HG02759 (cell line): ENCODE measurements around the gene AHDC1.

Experiments
- ATAC-seq: cut with Tn5 transposase; IDR thresholded peaks from one replicate; pipeline ENCODE4 v1.9.1; 2021; ENCODE audit warnings: mild to moderate bottlenecking, moderate library complexity; ENCODE audit not compliant: unreplicated experiment

AHDC1 gene

GRCh38 chr1:27567146-27567526, 36.8 kb downstream of the AHDC1 start:
- no peak for ATAC-seq

GRCh38 chr1:27566462-27567145, 37.3 kb downstream of the AHDC1 start:
- ATAC-seq, result no peak

GRCh38 chr1:27564710-27565649, 39.0 kb downstream of the AHDC1 start:
- no peak for ATAC-seq

- ATAC-seq, result no peak
Observed at GRCh38 chr1:27563591-27564471, 40.1 kb downstream of the AHDC1 start.

GRCh38 chr1:27563341-27563590, 40.7 kb downstream of the AHDC1 start:
- ATAC-seq, result no peak

- no peak for ATAC-seq
Observed at GRCh38 chr1:27562534-27563340, 41.2 kb downstream of the AHDC1 start.

GRCh38 chr1:27562021-27562420, 41.9 kb downstream of the AHDC1 start:
- ATAC-seq, result no peak

- no peak for ATAC-seq
Observed at GRCh38 chr1:27561124-27561899, 42.6 kb downstream of the AHDC1 start.

- ATAC-seq, result no peak
Observed at GRCh38 chr1:27560268-27561123, 43.4 kb downstream of the AHDC1 start.

- ATAC-seq, result no peak
Observed at GRCh38 chr1:27559466-27560030, 44.4 kb downstream of the AHDC1 start.

GRCh38 chr1:27557596-27558340, 46.2 kb downstream of the AHDC1 start:
- no peak for ATAC-seq

- no peak for ATAC-seq
Observed at GRCh38 chr1:27556781-27557595, 47.0 kb downstream of the AHDC1 start.

GRCh38 chr1:27556435-27556780, 47.5 kb downstream of the AHDC1 start:
- ATAC-seq, result no peak

GRCh38 chr1:27555700-27556424, 48.1 kb downstream of the AHDC1 start:
- no peak for ATAC-seq

- ATAC-seq, result no peak
Observed at GRCh38 chr1:27554759-27555699, 48.9 kb downstream of the AHDC1 start.
